GM12864 (cell line): ENCODE results near the gene HOOK1.

Source experiments
- DNase-seq: peaks from one replicate; pipeline ENCODE4 v3.0.0-alpha.2; 2011; ENCODE audit warnings: low read depth
- H3K4me3 ChIP-seq: 2 replicates; pipeline ENCODE4 v1.5.1; 2011; ENCODE audit warnings: mild to moderate bottlenecking, low read depth, low read length, control low read depth
- CTCF ChIP-seq: IDR thresholded peaks from 2 replicates; pipeline ENCODE4 v1.5.1; 2011; ENCODE audit warnings: low read depth, mild to moderate bottlenecking, moderate library complexity, low read length, control low read depth, inconsistent platforms; ENCODE audit errors: missing control alignments

The HOOK1 gene

GRCh38 chr1:59814901-59815825 lies at the start of gene HOOK1:
Gene HOOK1 (plus strand): TSS chr1:59814949. CDS start chr1:59815118, 169 bp downstream.
- TF ChIP-seq CTCF, result no peak
- no peak for DNase-seq
- peak within 1 kb of the TSS; percentile 60 for H3K4me3 ChIP-seq

- no peak overlapping the region for H3K4me3 ChIP-seq
- DNase-seq, result no peak
- TF ChIP-seq CTCF, result no peak
Measured at GRCh38 chr1:59765011-59765730, 49.6 kb upstream of the HOOK1 start.

GRCh38 chr1:59766227-59766855 lies 48.4 kb upstream of the HOOK1 start:
- no peak for TF ChIP-seq CTCF
- DNase-seq, result no peak
- no peak overlapping the region for H3K4me3 ChIP-seq

- DNase-seq, result no peak
Measured at GRCh38 chr1:59767119-59767518, 47.6 kb upstream of the HOOK1 start.

GRCh38 chr1:59768792-59769735 lies 45.7 kb upstream of the HOOK1 start:
- DNase-seq, result no peak
- no peak for TF ChIP-seq CTCF
- H3K4me3 ChIP-seq, result no peak overlapping the region

More at GRCh38 chr1:59767119-59767518, 47.6 kb upstream of the HOOK1 start:
- no peak overlapping the region for H3K4me3 ChIP-seq
- TF ChIP-seq CTCF, result no peak

- no peak overlapping the region for H3K4me3 ChIP-seq
- TF ChIP-seq CTCF, result no peak
- DNase-seq, result no peak
Measured at GRCh38 chr1:59769736-59770095, 45.0 kb upstream of the HOOK1 start.
